ENCODE measurements around the gene CDC42SE2. TPM values are rescaled to one million over a fixed set of nuclear protein-coding genes. Genes with fewer than 3 reads are reported as not detected.

CDC42SE2 gene
- total RNA-seq, 1 experiment from 2014 or later, result 32.8 TPM

DNA sequence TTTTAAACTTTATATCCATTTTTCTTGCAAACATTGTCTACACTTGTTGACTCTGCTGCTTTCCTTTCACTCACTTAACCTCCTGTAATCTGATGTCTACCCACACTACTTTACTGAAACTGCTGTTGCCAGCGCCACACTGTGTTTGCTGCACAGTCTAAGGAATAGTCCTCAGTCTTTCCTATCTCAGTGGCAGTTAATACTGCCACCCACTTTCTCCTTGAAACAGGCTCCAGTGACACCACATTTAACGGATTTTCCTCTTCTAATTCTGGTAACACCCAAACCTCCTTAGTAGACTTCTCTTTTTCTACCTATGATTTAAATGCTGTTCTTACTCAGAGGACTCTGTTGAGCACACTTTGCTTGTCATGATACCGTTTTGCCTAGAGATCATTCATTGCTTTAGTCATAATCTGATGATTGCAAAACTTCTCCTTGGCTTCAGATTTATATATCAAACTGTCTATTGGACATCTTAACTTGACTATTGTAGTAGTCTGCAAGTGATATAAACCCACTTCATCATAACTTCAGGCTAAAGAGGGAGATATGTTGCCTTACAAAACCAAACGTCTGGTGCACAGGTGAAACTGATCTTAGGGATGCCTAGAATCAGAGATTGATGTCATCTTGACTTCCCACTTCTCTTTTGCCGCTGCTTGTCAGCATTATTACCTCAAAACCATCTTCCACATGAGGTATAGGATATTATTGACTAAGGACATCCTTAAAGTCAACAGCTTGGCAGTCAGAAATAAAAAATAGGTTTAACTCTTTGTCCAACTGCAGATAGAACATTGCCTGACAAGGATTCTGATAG, 94.1 kb downstream of the CDC42SE2 start:
- H3K9me3 ChIP-seq (ENCODE audit: insufficient read depth, low read depth), result no peaks in the 10 kb centered on the region
- DNase-seq, result no peak
- ChIA-PET CTCF (no interaction called here), POLR2A (ENCODE audit: unreplicated experiment) (no interaction called here)
- H3F3A ChIP-seq (ENCODE audit: insufficient read depth, low read depth), result peaks cover 6% of the 10 kb centered on the region; the same call in 1 of the 2 replicates
- H4K20me1 ChIP-seq (ENCODE audit: insufficient read depth), result peaks cover 5% of the 10 kb centered on the region
- H3K9me2 ChIP-seq (ENCODE audit: insufficient read depth), result no peaks in the 10 kb centered on the region
- no peaks in the 10 kb centered on the region for H3K27me3 ChIP-seq (ENCODE audit: insufficient read depth, low read depth)
- no peak for TF ChIP-seq CTCF (conservative IDR thresholded peaks at IDR 0.05)
- no peak for TF ChIP-seq EZH2 (IDR thresholded peaks at IDR 0.05; ENCODE audit: low read depth)
- H3K4me1 ChIP-seq (replicated peaks; ENCODE audit: insufficient read depth), result no peaks in the 10 kb centered on the region
- H3K36me3 ChIP-seq (ENCODE audit: low read depth), result no peaks in the 10 kb centered on the region
- no peak overlapping the region for H3K27ac ChIP-seq
- no peak overlapping the region for H3K4me2 ChIP-seq
- H2AFZ ChIP-seq, result no peak overlapping the region
- intact Hi-C loops (cut with micrococcal nuclease; ENCODE audit: unreplicated experiment), result no loop called here
- no TSS peak for BruUV-seq (replicated peaks)
- no peak overlapping the region for H3K4me3 ChIP-seq
- no peaks in the 10 kb centered on the region for H3K79me2 ChIP-seq (ENCODE audit: low read depth)

GRCh38 chr5:131361677-131362315, 97.9 kb downstream of the CDC42SE2 start:
- no peaks in the 10 kb centered on the region for H3K9me3 ChIP-seq (ENCODE audit: insufficient read depth, low read depth)
- H2AFZ ChIP-seq, result no peak overlapping the region
- peaks cover 5% of the 10 kb centered on the region; the same call in 1 of the 2 replicates for H4K20me1 ChIP-seq (ENCODE audit: insufficient read depth)
- no peak overlapping the region for H3K27ac ChIP-seq
- H3K4me3 ChIP-seq, result no peak overlapping the region
- no peak for DNase-seq
- intact Hi-C loops (cut with micrococcal nuclease; ENCODE audit: unreplicated experiment), result no loop called here
- H3K4me2 ChIP-seq, result no peak overlapping the region
- no peaks in the 10 kb centered on the region for H3K4me1 ChIP-seq (replicated peaks; ENCODE audit: insufficient read depth)
- no TSS peak for BruUV-seq (replicated peaks)
- no peaks in the 10 kb centered on the region for H3K27me3 ChIP-seq (ENCODE audit: insufficient read depth, low read depth)
- H3K79me2 ChIP-seq (ENCODE audit: low read depth), result 0 out of 2 replicates have a peak, but pooled peaks cover 5% of the 10 kb centered on the region
- ChIA-PET CTCF (no interaction called here), POLR2A (ENCODE audit: unreplicated experiment) (no interaction called here)
- H3K36me3 ChIP-seq (ENCODE audit: low read depth), result no peaks in the 10 kb centered on the region
- no peaks in the 10 kb centered on the region for H3K9me2 ChIP-seq (ENCODE audit: insufficient read depth)
- TF ChIP-seq CTCF (conservative IDR thresholded peaks at IDR 0.05) (no peak), EZH2 (IDR thresholded peaks at IDR 0.05; ENCODE audit: low read depth) (no peak)
- peaks cover 6% of the 10 kb centered on the region; the same call in 1 of the 2 replicates for H3F3A ChIP-seq (ENCODE audit: insufficient read depth, low read depth)

- no peak for DNase-seq
- POLR2A ChIA-PET (ENCODE audit: unreplicated experiment), result no interaction called here
These were observed 100.1 kb downstream of the CDC42SE2 start for GRCh38 chr5:131363811-131364506.

More at GRCh38 chr5:131363811-131364506, 100.1 kb downstream of the CDC42SE2 start:
- no peak overlapping the region for H3K27ac ChIP-seq
- intact Hi-C loops (cut with micrococcal nuclease; ENCODE audit: unreplicated experiment), result no loop called here
- no TSS peak for BruUV-seq (replicated peaks)
- peaks cover 5% of the 10 kb centered on the region; the same call in 1 of the 2 replicates for H4K20me1 ChIP-seq (ENCODE audit: insufficient read depth)
- H3K4me2 ChIP-seq, result no peak overlapping the region
- no peaks in the 10 kb centered on the region for H3K36me3 ChIP-seq (ENCODE audit: low read depth)
- peaks cover 6% of the 10 kb centered on the region; the same call in 1 of the 2 replicates for H3F3A ChIP-seq (ENCODE audit: insufficient read depth, low read depth)
- no peaks in the 10 kb centered on the region for H3K9me2 ChIP-seq (ENCODE audit: insufficient read depth)
- CTCF ChIA-PET, result no interaction called here
- no peak overlapping the region for H3K4me3 ChIP-seq
- no peaks in the 10 kb centered on the region for H3K27me3 ChIP-seq (ENCODE audit: insufficient read depth, low read depth)
- TF ChIP-seq EZH2 (IDR thresholded peaks at IDR 0.05; ENCODE audit: low read depth) (no peak), CTCF (conservative IDR thresholded peaks at IDR 0.05) (no peak)
- no peaks in the 10 kb centered on the region for H3K9me3 ChIP-seq (ENCODE audit: insufficient read depth, low read depth)
- H2AFZ ChIP-seq, result no peak overlapping the region
- H3K4me1 ChIP-seq (replicated peaks; ENCODE audit: insufficient read depth), result no peaks in the 10 kb centered on the region
- H3K79me2 ChIP-seq (ENCODE audit: low read depth), result 0 out of 2 replicates have a peak, but pooled peaks cover 5% of the 10 kb centered on the region

Data from PC-9 (cell line).